ENCODE data around the gene RFNG.

The RFNG gene

GRCh38 chr17:81998691-81999438, 52.7 kb downstream of the RFNG start:
- no peak for DNase-seq

GRCh38 chr17:81998212-81998611, 53.4 kb downstream of the RFNG start:
- DNase-seq = no peak
